DND-41 (cell line): ENCODE measurements around the gene MVB12B.

ENCODE experiments used
- EZH2 ChIP-seq: IDR thresholded peaks from 3 replicates; pipeline ENCODE4 v1.6.1; 2012; ENCODE audit warnings: borderline replicate concordance, low read depth, mild to moderate bottlenecking, moderate library complexity, low read length, inconsistent platforms; ENCODE audit not compliant: severe bottlenecking
- TF ChIP-seq, protein P1 (sequence below): IDR thresholded peaks from 2 replicates; pipeline ENCODE4 v1.5.1; 2012; ENCODE audit warnings: borderline replicate concordance, low read length, moderate library complexity, mild to moderate bottlenecking; ENCODE audit not compliant: poor library complexity, severe bottlenecking; ENCODE audit errors: extremely low read depth

DNA sequence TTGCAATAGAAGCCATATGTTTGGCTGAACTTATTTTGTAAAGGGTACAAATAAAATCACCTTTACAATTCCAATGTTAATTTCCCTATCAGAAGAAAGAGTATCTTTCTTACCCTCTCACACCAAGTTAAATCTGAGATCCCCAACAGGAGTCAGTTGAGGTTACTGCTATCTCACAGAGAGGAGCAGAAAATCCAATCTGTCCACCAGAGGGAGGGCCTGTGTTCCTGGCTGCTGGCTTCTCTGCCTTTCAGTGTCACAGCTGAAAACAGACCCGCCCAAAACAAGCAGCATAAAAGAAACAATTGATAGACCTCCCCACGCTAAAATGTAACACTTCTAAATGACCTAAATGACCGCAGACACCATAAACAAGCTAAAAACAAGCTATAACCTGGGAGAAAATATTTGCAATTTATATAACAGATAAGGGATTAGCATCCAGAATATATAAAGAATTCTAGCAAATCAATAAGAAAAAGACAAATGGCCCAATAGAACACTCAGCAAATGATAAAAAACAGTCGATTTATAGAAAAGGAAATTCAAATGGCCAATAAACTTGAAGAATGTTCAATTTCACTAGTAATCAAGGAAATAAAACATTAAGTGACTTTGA, 24.5 kb upstream of the MVB12B start:
- TF ChIP-seq, protein P1, sequence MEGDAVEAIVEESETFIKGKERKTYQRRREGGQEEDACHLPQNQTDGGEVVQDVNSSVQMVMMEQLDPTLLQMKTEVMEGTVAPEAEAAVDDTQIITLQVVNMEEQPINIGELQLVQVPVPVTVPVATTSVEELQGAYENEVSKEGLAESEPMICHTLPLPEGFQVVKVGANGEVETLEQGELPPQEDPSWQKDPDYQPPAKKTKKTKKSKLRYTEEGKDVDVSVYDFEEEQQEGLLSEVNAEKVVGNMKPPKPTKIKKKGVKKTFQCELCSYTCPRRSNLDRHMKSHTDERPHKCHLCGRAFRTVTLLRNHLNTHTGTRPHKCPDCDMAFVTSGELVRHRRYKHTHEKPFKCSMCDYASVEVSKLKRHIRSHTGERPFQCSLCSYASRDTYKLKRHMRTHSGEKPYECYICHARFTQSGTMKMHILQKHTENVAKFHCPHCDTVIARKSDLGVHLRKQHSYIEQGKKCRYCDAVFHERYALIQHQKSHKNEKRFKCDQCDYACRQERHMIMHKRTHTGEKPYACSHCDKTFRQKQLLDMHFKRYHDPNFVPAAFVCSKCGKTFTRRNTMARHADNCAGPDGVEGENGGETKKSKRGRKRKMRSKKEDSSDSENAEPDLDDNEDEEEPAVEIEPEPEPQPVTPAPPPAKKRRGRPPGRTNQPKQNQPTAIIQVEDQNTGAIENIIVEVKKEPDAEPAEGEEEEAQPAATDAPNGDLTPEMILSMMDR: peak; percentile 68
- TF ChIP-seq EZH2: no peak
